ENCODE results near the gene SELENOS.

SELENOS gene

GRCh38 chr15:101250873-101251829 is 26.1 kb downstream of the SELENOS start:
- no peak for DNase-seq (ENCODE audit: low spot score)

GRCh38 chr15:101250341-101250831 is 26.9 kb downstream of the SELENOS start:
- no peak for DNase-seq (ENCODE audit: low spot score)

- no peak for DNase-seq (ENCODE audit: low spot score)
Observed at GRCh38 chr15:101248274-101248673, 29.0 kb downstream of the SELENOS start.

GRCh38 chr15:101246824-101247745 is 30.2 kb downstream of the SELENOS start:
- peak; percentile 46 for DNase-seq (ENCODE audit: low spot score)

- DNase-seq (ENCODE audit: low spot score): no peak
Observed at GRCh38 chr15:101246391-101246790, 30.9 kb downstream of the SELENOS start.

- no peak for DNase-seq (ENCODE audit: low spot score)
Observed at GRCh38 chr15:101244889-101245668, 32.2 kb downstream of the SELENOS start.

- no peak for DNase-seq (ENCODE audit: low spot score)
Observed at GRCh38 chr15:101244036-101244781, 33.1 kb downstream of the SELENOS start.

- no peak for DNase-seq (ENCODE audit: low spot score)
Observed at GRCh38 chr15:101243420-101243819, 33.9 kb downstream of the SELENOS start.

- DNase-seq (ENCODE audit: low spot score): no peak
Observed at GRCh38 chr15:101242999-101243336, 34.3 kb downstream of the SELENOS start.

GRCh38 chr15:101242160-101242998 is 34.9 kb downstream of the SELENOS start:
- peak; percentile 82 for DNase-seq (ENCODE audit: low spot score)

GRCh38 chr15:101240358-101240757 is 36.9 kb downstream of the SELENOS start:
- no peak for DNase-seq (ENCODE audit: low spot score)

- no peak for DNase-seq (ENCODE audit: low spot score)
Observed at GRCh38 chr15:101239724-101240136, 37.6 kb downstream of the SELENOS start.

- DNase-seq (ENCODE audit: low spot score): no peak
Observed at GRCh38 chr15:101237251-101237650, 40.0 kb downstream of the SELENOS start.

- no peak for DNase-seq (ENCODE audit: low spot score)
Observed at GRCh38 chr15:101233651-101234280, 43.5 kb downstream of the SELENOS start.

GRCh38 chr15:101232677-101233076 is 44.6 kb downstream of the SELENOS start:
- no peak for DNase-seq (ENCODE audit: low spot score)

- no peak for DNase-seq (ENCODE audit: low spot score)
Observed at GRCh38 chr15:101228313-101228712, 49.0 kb downstream of the SELENOS start.

- no peak for DNase-seq (ENCODE audit: low spot score)
Observed at GRCh38 chr15:101225658-101226057, 51.6 kb downstream of the SELENOS start.

All from activated CD4-positive, alpha-beta T cell treated with anti-CD3 and anti-CD28 coated beads, Interleukin-2, Interleukin-4, amounts not matched to agents 100 ng/mL and 50 ng/mL, durations not matched to agents 16 hours and 8 hours (primary cell).